ENCODE measurements around the gene BAIAP2. TPM values are rescaled to one million over a fixed set of nuclear protein-coding genes. Genes with fewer than 3 reads are reported as not detected.

BAIAP2 gene
- total and polyA plus RNA-seq, 2 experiments from 2014 or later: 27.1 to 49.7 TPM

DNA sequence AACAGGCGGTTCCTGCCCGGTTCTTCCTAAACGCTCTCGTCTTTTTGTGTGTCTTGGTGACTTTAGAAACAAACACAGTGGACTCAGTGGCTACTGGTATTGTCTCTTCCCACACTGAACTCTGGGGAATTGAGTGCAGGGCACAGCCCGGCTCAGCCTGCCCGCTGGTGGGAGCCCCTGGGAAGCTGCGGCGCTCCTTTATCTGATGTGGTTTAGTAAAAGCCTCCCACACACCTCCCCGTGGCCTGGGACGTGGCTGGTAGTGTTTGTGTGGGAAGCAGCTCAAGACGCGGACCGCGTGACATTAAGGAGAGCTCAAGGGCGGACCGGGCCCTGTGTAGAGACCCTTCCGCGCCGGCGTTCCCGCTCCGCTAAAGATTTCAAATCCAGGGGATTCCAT, 75.0 kb downstream of the BAIAP2 start:
- Histone ChIP-seq H2AFZ (no peak overlapping the region), H3K79me2 (no peaks in the 10 kb centered on the region), H3K36me3 (replicated peaks; ENCODE audit: insufficient read depth, low read depth) (no peaks in the 10 kb centered on the region), H3K4me1 (ENCODE audit: insufficient read depth) (no peaks in the 10 kb centered on the region), H3K27ac (no peak overlapping the region), H3K9me3 (ENCODE audit: low read depth) (no peaks in the 10 kb centered on the region), H3K27me3 (no peaks in the 10 kb centered on the region), H3K4me3 (no peak overlapping the region), H4K20me1 (ENCODE audit: insufficient read depth, poor library complexity, severe bottlenecking) (no peaks in the 10 kb centered on the region), H3K9me2 (replicated peaks; ENCODE audit: insufficient read depth) (no peaks in the 10 kb centered on the region), H3K4me2 (no peak overlapping the region)
- no peak for DNase-seq (ENCODE audit: low spot score)
- TF ChIP-seq EZH2phosphoT487 (IDR thresholded peaks at IDR 0.05; ENCODE audit: low read depth, severe bottlenecking, unreplicated experiment): no peak
- no peak for TF ChIP-seq EZH2 (IDR thresholded peaks at IDR 0.05; ENCODE audit: borderline replicate concordance)
- TF ChIP-seq CTCF (IDR thresholded peaks at IDR 0.05; ENCODE audit: poor library complexity): no peak
- WGBS (ENCODE audit: low lambda C conversion rate, missing lambda C conversion rate): 97% methylated on average over 22 of the region's 22 CpGs

DNA sequence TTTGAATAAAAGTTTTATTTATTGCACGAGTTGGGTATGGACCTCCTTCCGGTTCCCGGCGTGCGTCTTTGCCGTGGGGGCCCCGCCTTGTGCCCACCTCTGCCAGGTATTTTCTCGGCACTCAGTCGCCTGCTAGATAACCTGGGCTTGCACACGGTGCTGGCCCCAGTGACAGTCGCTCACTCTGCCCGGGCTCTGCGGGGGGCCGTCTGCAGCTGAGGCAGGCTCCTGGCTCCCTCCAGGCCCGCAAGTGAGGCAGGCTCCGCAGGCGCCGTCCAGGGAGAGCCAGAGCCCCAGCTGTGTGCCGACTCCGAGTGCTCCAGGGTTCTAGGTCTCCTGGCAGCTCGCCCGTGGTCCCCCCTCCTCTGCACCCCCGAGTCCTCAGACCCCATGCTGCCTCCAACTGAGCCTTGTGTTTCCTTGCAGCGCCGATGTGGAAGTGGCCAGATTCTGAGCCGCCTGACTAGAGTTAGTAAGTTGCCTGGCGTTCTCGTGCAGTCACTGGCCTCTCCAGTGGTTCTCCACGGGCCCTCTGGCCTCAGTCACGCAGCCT, 75.6 kb downstream of the BAIAP2 start:
- 85% methylated on average over 30 of the region's 30 CpGs for WGBS (ENCODE audit: low lambda C conversion rate, missing lambda C conversion rate)

GRCh38 chr17:81111066-81111465, 76.1 kb downstream of the BAIAP2 start:
- TF ChIP-seq EZH2 (IDR thresholded peaks at IDR 0.05; ENCODE audit: borderline replicate concordance): no peak
- no peak for TF ChIP-seq CTCF (IDR thresholded peaks at IDR 0.05; ENCODE audit: poor library complexity)
- no peak for TF ChIP-seq EZH2phosphoT487 (IDR thresholded peaks at IDR 0.05; ENCODE audit: low read depth, severe bottlenecking, unreplicated experiment)
- WGBS (ENCODE audit: low lambda C conversion rate, missing lambda C conversion rate): 96% methylated on average over 8 of the region's 10 CpGs
- no peaks in the 10 kb centered on the region for H3K36me3 ChIP-seq (replicated peaks; ENCODE audit: insufficient read depth, low read depth)
- H3K9me2 ChIP-seq (replicated peaks; ENCODE audit: insufficient read depth): no peaks in the 10 kb centered on the region
- no peak overlapping the region for H3K4me2 ChIP-seq
- no peak overlapping the region for H3K4me3 ChIP-seq
- H3K4me1 ChIP-seq (ENCODE audit: insufficient read depth): no peaks in the 10 kb centered on the region
- no peaks in the 10 kb centered on the region for H4K20me1 ChIP-seq (ENCODE audit: insufficient read depth, poor library complexity, severe bottlenecking)
- no peaks in the 10 kb centered on the region for H3K9me3 ChIP-seq (ENCODE audit: low read depth)
- DNase-seq (ENCODE audit: low spot score): no peak
- no peaks in the 10 kb centered on the region for H3K27me3 ChIP-seq
- H3K79me2 ChIP-seq: no peaks in the 10 kb centered on the region
- H2AFZ ChIP-seq: no peak overlapping the region
- H3K27ac ChIP-seq: no peak overlapping the region

More for the DNA sequence above, 75.6 kb downstream of the BAIAP2 start:
- TF ChIP-seq EZH2phosphoT487 (IDR thresholded peaks at IDR 0.05; ENCODE audit: low read depth, severe bottlenecking, unreplicated experiment): no peak
- TF ChIP-seq EZH2 (IDR thresholded peaks at IDR 0.05; ENCODE audit: borderline replicate concordance): no peak
- no peak for TF ChIP-seq CTCF (IDR thresholded peaks at IDR 0.05; ENCODE audit: poor library complexity)
- no peaks in the 10 kb centered on the region for H3K36me3 ChIP-seq (replicated peaks; ENCODE audit: insufficient read depth, low read depth)
- no peaks in the 10 kb centered on the region for H4K20me1 ChIP-seq (ENCODE audit: insufficient read depth, poor library complexity, severe bottlenecking)
- no peak overlapping the region for H3K4me2 ChIP-seq
- H3K9me3 ChIP-seq (ENCODE audit: low read depth): no peaks in the 10 kb centered on the region
- no peak for DNase-seq (ENCODE audit: low spot score)
- H2AFZ ChIP-seq: no peak overlapping the region
- H3K9me2 ChIP-seq (replicated peaks; ENCODE audit: insufficient read depth): no peaks in the 10 kb centered on the region
- no peak overlapping the region for H3K4me3 ChIP-seq
- no peaks in the 10 kb centered on the region for H3K27me3 ChIP-seq
- H3K27ac ChIP-seq: no peak overlapping the region
- no peaks in the 10 kb centered on the region for H3K4me1 ChIP-seq (ENCODE audit: insufficient read depth)
- H3K79me2 ChIP-seq: no peaks in the 10 kb centered on the region

All from hepatocyte (in vitro differentiated cells).